ENCODE results near the gene LILRA1. TPM values are rescaled to one million over a fixed set of nuclear protein-coding genes. Genes with fewer than 3 reads are reported as not detected.
"Not testable (repeated sequence)": the region's sequence is repeated elsewhere in the genome, so short reads cannot be mapped to it uniquely, and the experiment has no call there.

Gene LILRA1
- total and polyA plus RNA-seq, 10 of the 15 experiments (the other 5 are each of a cell fraction or from before 2014, with no cell fraction given), result 0.04 TPM; not detected in 9

GRCh38 chr19:54633401-54633800, 40.0 kb downstream of the LILRA1 start:
- CTCF ChIA-PET, result interaction anchor here (0.6 to 1.2 kb wide), 3 partner anchors 20 to 154 kb away, joined by 3 to 4 read pairs (median 3); no protein-coding TSS in a partner anchor

DNA sequence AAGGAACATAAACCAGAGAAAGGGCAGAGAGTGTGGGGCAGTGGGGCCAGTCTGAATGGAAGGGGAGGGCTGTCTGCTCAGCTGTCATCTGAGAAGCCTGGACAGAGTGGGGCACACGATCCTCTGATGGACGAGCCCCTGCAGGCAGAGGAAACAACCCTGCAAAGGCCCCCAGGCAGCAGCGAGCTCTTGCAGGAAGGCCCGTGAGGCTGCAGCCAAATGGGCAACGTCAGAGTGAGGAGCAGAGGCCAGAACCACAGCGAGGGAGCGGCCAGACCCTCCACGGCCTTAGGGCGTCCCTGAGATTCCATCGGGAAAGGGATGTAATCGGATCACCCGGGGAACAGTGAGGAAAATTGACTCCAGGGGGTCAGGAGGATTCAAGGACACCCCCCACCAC, 42.6 kb downstream of the LILRA1 start:
- ATAC-seq; H3K79me2 ChIP-seq (ENCODE audit: control insufficient read depth, insufficient read depth, low read length); FAIRE-seq; H3K27ac ChIP-seq (ENCODE audit: control insufficient read depth, insufficient read depth); SMC1A ChIA-PET (ENCODE audit: uncharacterized antibody, unreplicated experiment); H3K4me3 ChIP-seq; H3K4me2 ChIP-seq (ENCODE audit: control insufficient read depth, insufficient read depth); in situ Hi-C loops (cut with MboI); RAD21 ChIA-PET (ENCODE audit: unreplicated experiment); intact Hi-C loops (cut with micrococcal nuclease; ENCODE audit: unreplicated experiment); H3K4me1 ChIP-seq (ENCODE audit: control insufficient read depth, insufficient read depth, low read length); BruUV-seq (replicated peaks); H4K20me1 ChIP-seq (ENCODE audit: control insufficient read depth, insufficient read depth); H3K27me3 ChIP-seq (replicated peaks in 1 of 2; ENCODE audit: control insufficient read depth in 2 of 2, insufficient read depth in 2 of 2, low read length in 1 of 2); H3K9ac ChIP-seq (ENCODE audit: control insufficient read depth, insufficient read depth, low read length); H3K9me3 ChIP-seq (replicated peaks; ENCODE audit: control insufficient read depth, insufficient read depth, low read length); DNase-seq (ENCODE audit: low read depth, low spot score); H2AFZ ChIP-seq (ENCODE audit: control insufficient read depth, low read depth, low read length); POLR2A ChIA-PET: not testable (repeated sequence)
- 91% methylated on average over 5 of the region's 12 CpGs for WGBS (ENCODE audit: insufficient coverage, insufficient replicate concordance, low lambda C conversion rate, missing lambda C conversion rate)
- CTCF ChIA-PET, result interaction anchor here (1.6 kb wide), 1 partner anchor 38 kb away, joined by 4 read pairs; no protein-coding TSS in a partner anchor
- peaks cover 6 to 10% of the 10 kb centered on the region in 2 experiments; a peak in 3 of 4 replicates for H3K36me3 ChIP-seq (ENCODE audit: control insufficient read depth in 2 of 2, insufficient read depth in 2 of 2, low read length in 1 of 2)

More at GRCh38 chr19:54633401-54633800, 40.0 kb downstream of the LILRA1 start:
- Histone ChIP-seq H2AFZ (ENCODE audit: control insufficient read depth, low read depth, low read length) (no peak overlapping the region), H3K4me3 (no peak overlapping the region), H3K27me3 (replicated peaks in 1 of 2; ENCODE audit: control insufficient read depth in 2 of 2, insufficient read depth in 2 of 2, low read length in 1 of 2) (no peaks in the 10 kb centered on the region), H4K20me1 (ENCODE audit: control insufficient read depth, insufficient read depth) (no peaks in the 10 kb centered on the region), H3K79me2 (ENCODE audit: control insufficient read depth, insufficient read depth, low read length) (peaks cover 13% of the 10 kb centered on the region), H3K36me3 (ENCODE audit: control insufficient read depth in 2 of 2, insufficient read depth in 2 of 2, low read length in 1 of 2) (peaks cover 16% of the 10 kb centered on the region in 2 experiments; a peak in 3 of 4 replicates), H3K9me3 (replicated peaks; ENCODE audit: control insufficient read depth, insufficient read depth, low read length) (no peaks in the 10 kb centered on the region), H3K4me2 (ENCODE audit: control insufficient read depth, insufficient read depth) (no peak overlapping the region), H3K27ac (ENCODE audit: control insufficient read depth, insufficient read depth) (no peak overlapping the region; the same call in 1 of the 2 replicates), H3K4me1 (ENCODE audit: control insufficient read depth, insufficient read depth, low read length) (peaks cover 21% of the 10 kb centered on the region), H3K9ac (ENCODE audit: control insufficient read depth, insufficient read depth, low read length) (no peak overlapping the region)
- POLR2A ChIA-PET, result interaction anchor here (0.8 kb wide), 1 partner anchor 11 kb away, joined by 3 read pairs; no protein-coding TSS in a partner anchor
- RAD21 ChIA-PET (ENCODE audit: unreplicated experiment), result interaction anchor here (0.7 to 1.7 kb wide), 2 partner anchors 13 to 151 kb away, joined by 3 to 8 read pairs; no protein-coding TSS in a partner anchor
- 26% methylated on average over 7 of the region's 7 CpGs for WGBS (ENCODE audit: insufficient coverage, insufficient replicate concordance, low lambda C conversion rate, missing lambda C conversion rate)
- peak; percentile 78 for ATAC-seq
- SMC1A ChIA-PET (ENCODE audit: uncharacterized antibody, unreplicated experiment), result interaction anchor here (1.1 to 1.6 kb wide), 2 partner anchors 15 to 16 kb away, joined by 3 to 6 read pairs; no protein-coding TSS in a partner anchor
- DNase-seq (ENCODE audit: low read depth, low spot score), result no peak
- FAIRE-seq, result no peak
- in situ Hi-C loops (cut with MboI), result loop anchor here (5.0 kb wide), 1 partner anchor 351 kb away; the partner anchor contains the start of gene LILRB2
- TF ChIP-seq RAD51 (IDR thresholded peaks at IDR 0.05) (no peak), NFYA (IDR thresholded peaks at IDR 0.05; ENCODE audit: borderline replicate concordance, low read depth, low read length) (no peak), MAX (IDR thresholded peaks at IDR 0.05; ENCODE audit: low read depth, low read length) (no peak), RBBP5 (conservative IDR thresholded peaks at IDR 0.05) (no peak), SIN3A (IDR thresholded peaks at IDR 0.05; ENCODE audit: low read depth, low read length) (no peak), FOS (IDR thresholded peaks at IDR 0.05; ENCODE audit: borderline replicate concordance, extremely low read depth, insufficient read length) (no peak), EZH2 (IDR thresholded peaks at IDR 0.05; ENCODE audit: borderline replicate concordance, control insufficient read depth, low read depth, low read length) (no peak), RFX5 (IDR thresholded peaks at IDR 0.05; ENCODE audit: low read depth, low read length) (no peak)
- TF ChIP-seq, protein P1, sequence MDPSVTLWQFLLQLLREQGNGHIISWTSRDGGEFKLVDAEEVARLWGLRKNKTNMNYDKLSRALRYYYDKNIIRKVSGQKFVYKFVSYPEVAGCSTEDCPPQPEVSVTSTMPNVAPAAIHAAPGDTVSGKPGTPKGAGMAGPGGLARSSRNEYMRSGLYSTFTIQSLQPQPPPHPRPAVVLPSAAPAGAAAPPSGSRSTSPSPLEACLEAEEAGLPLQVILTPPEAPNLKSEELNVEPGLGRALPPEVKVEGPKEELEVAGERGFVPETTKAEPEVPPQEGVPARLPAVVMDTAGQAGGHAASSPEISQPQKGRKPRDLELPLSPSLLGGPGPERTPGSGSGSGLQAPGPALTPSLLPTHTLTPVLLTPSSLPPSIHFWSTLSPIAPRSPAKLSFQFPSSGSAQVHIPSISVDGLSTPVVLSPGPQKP (IDR thresholded peaks at IDR 0.05; ENCODE audit: low read depth, low read length), result no peak
- TF ChIP-seq, protein P2, sequence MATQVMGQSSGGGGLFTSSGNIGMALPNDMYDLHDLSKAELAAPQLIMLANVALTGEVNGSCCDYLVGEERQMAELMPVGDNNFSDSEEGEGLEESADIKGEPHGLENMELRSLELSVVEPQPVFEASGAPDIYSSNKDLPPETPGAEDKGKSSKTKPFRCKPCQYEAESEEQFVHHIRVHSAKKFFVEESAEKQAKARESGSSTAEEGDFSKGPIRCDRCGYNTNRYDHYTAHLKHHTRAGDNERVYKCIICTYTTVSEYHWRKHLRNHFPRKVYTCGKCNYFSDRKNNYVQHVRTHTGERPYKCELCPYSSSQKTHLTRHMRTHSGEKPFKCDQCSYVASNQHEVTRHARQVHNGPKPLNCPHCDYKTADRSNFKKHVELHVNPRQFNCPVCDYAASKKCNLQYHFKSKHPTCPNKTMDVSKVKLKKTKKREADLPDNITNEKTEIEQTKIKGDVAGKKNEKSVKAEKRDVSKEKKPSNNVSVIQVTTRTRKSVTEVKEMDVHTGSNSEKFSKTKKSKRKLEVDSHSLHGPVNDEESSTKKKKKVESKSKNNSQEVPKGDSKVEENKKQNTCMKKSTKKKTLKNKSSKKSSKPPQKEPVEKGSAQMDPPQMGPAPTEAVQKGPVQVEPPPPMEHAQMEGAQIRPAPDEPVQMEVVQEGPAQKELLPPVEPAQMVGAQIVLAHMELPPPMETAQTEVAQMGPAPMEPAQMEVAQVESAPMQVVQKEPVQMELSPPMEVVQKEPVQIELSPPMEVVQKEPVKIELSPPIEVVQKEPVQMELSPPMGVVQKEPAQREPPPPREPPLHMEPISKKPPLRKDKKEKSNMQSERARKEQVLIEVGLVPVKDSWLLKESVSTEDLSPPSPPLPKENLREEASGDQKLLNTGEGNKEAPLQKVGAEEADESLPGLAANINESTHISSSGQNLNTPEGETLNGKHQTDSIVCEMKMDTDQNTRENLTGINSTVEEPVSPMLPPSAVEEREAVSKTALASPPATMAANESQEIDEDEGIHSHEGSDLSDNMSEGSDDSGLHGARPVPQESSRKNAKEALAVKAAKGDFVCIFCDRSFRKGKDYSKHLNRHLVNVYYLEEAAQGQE (IDR thresholded peaks at IDR 0.05; ENCODE audit: low read depth, low read length), result no peak
- TF ChIP-seq, protein P3, sequence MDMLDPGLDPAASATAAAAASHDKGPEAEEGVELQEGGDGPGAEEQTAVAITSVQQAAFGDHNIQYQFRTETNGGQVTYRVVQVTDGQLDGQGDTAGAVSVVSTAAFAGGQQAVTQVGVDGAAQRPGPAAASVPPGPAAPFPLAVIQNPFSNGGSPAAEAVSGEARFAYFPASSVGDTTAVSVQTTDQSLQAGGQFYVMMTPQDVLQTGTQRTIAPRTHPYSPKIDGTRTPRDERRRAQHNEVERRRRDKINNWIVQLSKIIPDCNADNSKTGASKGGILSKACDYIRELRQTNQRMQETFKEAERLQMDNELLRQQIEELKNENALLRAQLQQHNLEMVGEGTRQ (IDR thresholded peaks at IDR 0.05; ENCODE audit: borderline replicate concordance, low read depth, low read length), result no peak
- BruUV-seq (replicated peaks), result no TSS peak
- intact Hi-C loops (cut with micrococcal nuclease; ENCODE audit: unreplicated experiment), result no loop called here

Measured in GM12878 (cell line).